Measurements from ENCODE around the gene FRMD4B. TPM values are rescaled to one million over a fixed set of nuclear protein-coding genes. Genes with fewer than 3 reads are reported as not detected.

Gene FRMD4B
- total RNA-seq, 1 donor from 2014 or later, result 17.3 TPM

DNA sequence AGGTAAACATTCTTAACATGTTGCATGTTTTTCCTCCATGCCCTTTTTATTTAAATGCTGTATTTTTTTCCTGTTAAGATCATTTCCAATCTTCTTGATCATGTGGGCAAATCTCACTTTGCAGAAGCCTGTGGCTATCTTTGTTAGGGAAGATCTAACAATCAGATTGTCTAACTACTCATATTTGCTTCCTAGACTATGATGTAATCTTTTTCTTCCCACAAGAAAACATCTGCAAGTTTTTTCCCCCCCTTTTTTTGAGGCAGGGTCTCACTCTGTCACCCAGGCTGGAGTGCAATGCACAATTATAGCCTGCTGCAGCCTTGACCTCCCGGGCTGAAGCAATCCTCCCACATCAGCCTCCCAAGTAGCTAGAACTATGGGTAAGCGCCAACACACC, 248.5 kb downstream of the FRMD4B start:
- no peak overlapping the region for H2AFZ ChIP-seq (replicated peaks)
- no peak overlapping the region for H3K4me3 ChIP-seq
- no peak for TF ChIP-seq EZH2phosphoT487 (IDR thresholded peaks at IDR 0.05)
- no peak for TF ChIP-seq CTCF (IDR thresholded peaks at IDR 0.05)
- TF ChIP-seq EZH2 (IDR thresholded peaks at IDR 0.05), result no peak
- H3K9ac ChIP-seq, result no peak overlapping the region
- H3K27ac Mint-ChIP-seq, result no peak overlapping the region
- no peaks in the 10 kb centered on the region for H3K4me1 Mint-ChIP-seq
- no peak overlapping the region for H3K4me2 ChIP-seq
- peaks cover 11% of the 10 kb centered on the region for H3K27me3 ChIP-seq
- H4K20me1 ChIP-seq (ENCODE audit: low read depth), result no peaks in the 10 kb centered on the region
- no peaks in the 10 kb centered on the region for H3K36me3 Mint-ChIP-seq
- no peaks in the 10 kb centered on the region for H3K9me3 Mint-ChIP-seq
- no peaks in the 10 kb centered on the region for H3F3A ChIP-seq (ENCODE audit: low read depth)
- H3K27ac ChIP-seq, result no peak overlapping the region
- H3K36me3 ChIP-seq, result no peaks in the 10 kb centered on the region
- no peak for DNase-seq (ENCODE audit: low spot score)
- no peaks in the 10 kb centered on the region for H3K9me3 ChIP-seq (ENCODE audit: low read depth)
- H3K4me3 Mint-ChIP-seq, result no peak overlapping the region
- no peaks in the 10 kb centered on the region for H3K79me2 ChIP-seq (ENCODE audit: low read depth)
- no peaks in the 10 kb centered on the region for H3K4me1 ChIP-seq
- H3K27me3 Mint-ChIP-seq (ENCODE audit: insufficient read depth, low read depth), result no peaks in the 10 kb centered on the region

GRCh38 chr3:69137005-69137404, 248.9 kb downstream of the FRMD4B start:
- no peaks in the 10 kb centered on the region for H3K9me3 Mint-ChIP-seq
- H4K20me1 ChIP-seq (ENCODE audit: low read depth), result no peaks in the 10 kb centered on the region
- no peaks in the 10 kb centered on the region for H3K27me3 Mint-ChIP-seq (ENCODE audit: insufficient read depth, low read depth)
- no peak overlapping the region for H3K27ac ChIP-seq
- no peak overlapping the region for H3K4me2 ChIP-seq
- H3K79me2 ChIP-seq (ENCODE audit: low read depth), result no peaks in the 10 kb centered on the region
- H2AFZ ChIP-seq (replicated peaks), result no peak overlapping the region
- DNase-seq (ENCODE audit: low spot score), result no peak
- H3K4me1 Mint-ChIP-seq, result no peaks in the 10 kb centered on the region
- no peaks in the 10 kb centered on the region for H3F3A ChIP-seq (ENCODE audit: low read depth)
- H3K9me3 ChIP-seq (ENCODE audit: low read depth), result no peaks in the 10 kb centered on the region
- no peak overlapping the region for H3K4me3 Mint-ChIP-seq
- H3K36me3 ChIP-seq, result no peaks in the 10 kb centered on the region
- H3K27ac Mint-ChIP-seq, result no peak overlapping the region
- TF ChIP-seq EZH2 (IDR thresholded peaks at IDR 0.05), result no peak
- TF ChIP-seq CTCF (IDR thresholded peaks at IDR 0.05), result no peak
- TF ChIP-seq EZH2phosphoT487 (IDR thresholded peaks at IDR 0.05), result no peak
- H3K4me3 ChIP-seq, result no peak overlapping the region
- H3K9ac ChIP-seq, result no peak overlapping the region
- no peaks in the 10 kb centered on the region for H3K36me3 Mint-ChIP-seq
- peaks cover 11% of the 10 kb centered on the region for H3K27me3 ChIP-seq
- H3K4me1 ChIP-seq, result no peaks in the 10 kb centered on the region

DNA sequence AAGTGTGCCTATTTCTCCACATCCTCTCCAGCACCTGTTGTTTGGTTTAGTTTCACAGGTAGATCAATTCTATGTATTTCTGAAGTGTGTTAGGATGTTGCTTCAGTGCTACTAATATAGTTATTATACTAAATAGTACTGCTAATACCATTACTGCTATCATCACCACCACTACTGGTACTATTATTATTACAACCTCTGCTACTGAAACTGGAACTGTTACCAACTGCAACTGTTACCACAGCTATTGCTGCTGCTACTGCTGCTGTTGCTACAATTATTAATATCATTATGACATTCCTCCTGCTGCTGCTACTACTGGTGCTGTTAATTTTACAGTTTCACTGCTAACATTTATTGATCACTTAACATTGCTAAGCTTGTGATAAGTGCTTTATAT, 255.2 kb downstream of the FRMD4B start:
- H3K4me3 Mint-ChIP-seq, result no peak overlapping the region
- Histone ChIP-seq H3K4me2 (no peak overlapping the region), H3K4me3 (no peak overlapping the region), H3K79me2 (ENCODE audit: low read depth) (no peaks in the 10 kb centered on the region), H3K9ac (no peak overlapping the region), H4K20me1 (ENCODE audit: low read depth) (no peaks in the 10 kb centered on the region), H3K36me3 (no peaks in the 10 kb centered on the region), H3F3A (ENCODE audit: low read depth) (no peaks in the 10 kb centered on the region), H3K9me3 (ENCODE audit: low read depth) (no peaks in the 10 kb centered on the region), H3K4me1 (no peaks in the 10 kb centered on the region), H3K27me3 (no peaks in the 10 kb centered on the region), H3K27ac (no peak overlapping the region), H2AFZ (replicated peaks) (no peak overlapping the region)
- no peak for TF ChIP-seq CTCF (IDR thresholded peaks at IDR 0.05)
- no peak for TF ChIP-seq EZH2 (IDR thresholded peaks at IDR 0.05)
- no peak for TF ChIP-seq EZH2phosphoT487 (IDR thresholded peaks at IDR 0.05)
- H3K36me3 Mint-ChIP-seq, result no peaks in the 10 kb centered on the region
- no peaks in the 10 kb centered on the region for H3K4me1 Mint-ChIP-seq
- no peak for DNase-seq (ENCODE audit: low spot score)
- no peak overlapping the region for H3K27ac Mint-ChIP-seq
- H3K9me3 Mint-ChIP-seq, result no peaks in the 10 kb centered on the region
- H3K27me3 Mint-ChIP-seq (ENCODE audit: insufficient read depth, low read depth), result no peaks in the 10 kb centered on the region

All from neural progenitor cell (in vitro differentiated cells).